T47D (cell line): ENCODE results near the gene NAA80.
"Not testable (repeated sequence)": the region's sequence is repeated elsewhere in the genome, so short reads cannot be mapped to it uniquely, and the experiment has no call there.

Source experiments
- DNase-seq, 2 experiments: peaks; one replicate each; pipeline versions ENCODE4 v3.0.0 to v3.0.0-alpha.2; 2011 to 2012; ENCODE audit warnings: low read depth in 1 of 2, low spot score in 1 of 2
- JUND ChIP-seq: IDR thresholded peaks from 2 replicates; pipeline ENCODE4 v1.6.1; 2012; ENCODE audit warnings: low read depth
- in situ Hi-C: cut with HindIII; loops from 2 replicates; pipeline ENCODE4 v1.10.0; 2016; ENCODE audit warnings: low sequenced_read_pairs, low pct_unique_long_range_greater_than_20kb

NAA80 gene

DNA sequence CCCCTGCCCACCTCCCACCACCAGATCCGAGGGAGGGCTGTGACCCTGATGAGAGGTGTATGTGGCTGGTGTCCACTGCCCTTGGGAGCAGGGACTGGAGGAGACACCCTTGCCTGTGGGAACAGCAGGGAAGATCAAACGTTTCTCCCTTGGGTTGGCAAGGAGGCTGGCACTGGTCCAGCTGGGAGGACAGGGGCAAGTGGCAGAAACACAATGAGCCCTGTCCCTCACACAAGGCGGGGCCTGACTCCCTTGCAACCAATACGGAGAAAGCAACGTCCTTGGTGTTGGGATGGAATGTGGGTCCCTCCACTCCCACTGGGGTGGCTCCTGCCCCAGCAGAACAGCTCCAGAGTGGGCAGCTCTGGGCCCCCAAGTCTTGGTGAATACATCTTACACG lies 18.1 kb upstream of the NAA80 start:
- in situ Hi-C loops, result no loop called here
- TF ChIP-seq JUND, result no peak
- DNase-seq, result peak in 1 of 2 experiments; percentile 68

DNA sequence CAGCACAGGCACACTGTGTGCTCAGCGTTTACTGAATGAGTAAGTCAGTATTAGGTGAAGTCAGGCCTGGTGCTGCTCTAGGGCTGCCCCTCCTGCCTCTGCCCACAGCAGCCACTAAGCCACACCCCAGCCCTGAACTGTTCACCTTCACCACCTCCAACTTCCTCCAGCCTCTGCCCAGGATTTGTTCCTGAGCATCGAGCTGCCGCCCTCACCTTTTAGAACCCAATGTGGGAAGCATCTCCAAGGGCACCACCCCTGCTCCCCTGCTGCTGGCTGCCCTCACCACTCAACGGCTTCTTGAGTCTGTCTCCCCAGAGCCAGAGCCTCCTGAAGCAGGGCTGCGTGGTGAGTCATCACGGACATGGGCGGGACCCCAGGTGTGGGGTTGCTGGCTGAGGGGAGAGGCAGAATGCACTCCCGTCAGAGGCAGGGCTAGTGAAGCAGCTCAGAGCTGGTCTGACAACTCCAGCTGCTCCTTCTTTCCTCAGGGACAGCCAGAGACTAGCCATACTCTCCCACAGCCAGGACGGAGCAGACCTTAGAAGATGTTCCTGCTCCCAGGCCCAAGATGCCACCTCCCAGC lies 17.5 kb upstream of the NAA80 start:
- peak in 1 of 2 experiments; percentile 87 for DNase-seq
- TF ChIP-seq JUND, result no peak
- in situ Hi-C loops, result no loop called here

DNA sequence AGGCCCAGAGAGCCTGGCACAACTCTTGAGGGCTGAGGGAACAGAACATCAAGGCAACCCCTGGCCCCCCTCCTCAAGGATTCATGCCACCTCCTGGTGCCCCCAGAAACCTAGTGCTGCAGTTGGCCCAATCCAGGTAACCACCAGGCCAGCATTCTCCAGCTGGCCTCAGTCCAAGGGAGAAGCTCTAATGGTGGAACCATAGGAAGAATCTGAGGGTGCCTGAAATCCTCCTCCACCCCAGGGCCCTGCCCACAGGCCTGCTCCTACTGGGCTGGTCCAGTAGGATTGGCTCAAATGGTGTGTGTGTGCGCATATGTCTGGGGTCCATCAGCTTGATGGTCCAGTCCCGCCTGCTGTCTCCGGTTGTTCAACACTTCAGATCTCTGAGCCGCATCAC lies 15.6 kb upstream of the NAA80 start:
- TF ChIP-seq JUND, result no peak
- no peak for DNase-seq
- in situ Hi-C loops, result no loop called here

DNA sequence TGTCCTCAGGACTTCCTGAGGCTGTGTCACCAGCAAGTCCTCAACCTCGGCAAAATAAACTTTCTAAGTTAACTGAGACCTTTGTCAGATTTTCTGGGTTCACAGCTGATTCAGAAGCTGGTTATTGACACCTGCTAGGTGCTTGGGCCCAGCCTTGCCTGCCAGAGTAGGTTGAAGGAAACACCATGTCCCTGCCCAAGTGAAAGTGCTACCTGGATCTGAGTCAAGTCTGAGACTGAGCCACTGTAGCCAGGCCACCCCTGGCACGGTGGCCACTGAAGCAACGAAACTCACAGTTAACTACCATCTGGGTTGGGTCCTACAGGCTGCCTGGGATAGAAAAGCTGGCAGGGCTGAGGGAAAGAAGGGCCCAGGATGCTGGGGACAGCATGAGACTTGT lies 15.1 kb upstream of the NAA80 start:
- no peak for DNase-seq
- in situ Hi-C loops, result no loop called here

DNA sequence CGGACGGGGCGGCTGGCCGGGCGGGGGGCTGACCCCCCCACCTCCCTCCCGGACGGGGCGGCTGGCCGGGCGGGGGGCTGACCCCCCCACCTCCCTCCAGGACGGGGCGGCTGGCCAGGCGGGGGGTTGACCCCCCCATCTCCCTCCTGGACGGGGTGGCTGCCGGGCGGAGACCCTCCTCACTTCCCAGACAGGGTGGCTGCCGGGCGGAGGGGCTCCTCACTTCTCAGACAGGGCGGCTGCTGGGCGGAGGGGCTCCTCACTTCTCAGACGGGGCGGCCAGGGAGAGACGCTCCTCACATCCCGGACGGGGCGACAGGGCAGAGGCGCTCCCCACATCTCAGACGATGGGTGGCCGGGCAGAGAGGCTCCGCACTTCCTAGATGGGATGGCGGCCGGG lies 12.8 kb upstream of the NAA80 start:
- DNase-seq, in situ Hi-C loops: not testable (repeated sequence)

More for the DNA sequence above, 15.1 kb upstream of the NAA80 start:
- no peak for TF ChIP-seq JUND

DNA sequence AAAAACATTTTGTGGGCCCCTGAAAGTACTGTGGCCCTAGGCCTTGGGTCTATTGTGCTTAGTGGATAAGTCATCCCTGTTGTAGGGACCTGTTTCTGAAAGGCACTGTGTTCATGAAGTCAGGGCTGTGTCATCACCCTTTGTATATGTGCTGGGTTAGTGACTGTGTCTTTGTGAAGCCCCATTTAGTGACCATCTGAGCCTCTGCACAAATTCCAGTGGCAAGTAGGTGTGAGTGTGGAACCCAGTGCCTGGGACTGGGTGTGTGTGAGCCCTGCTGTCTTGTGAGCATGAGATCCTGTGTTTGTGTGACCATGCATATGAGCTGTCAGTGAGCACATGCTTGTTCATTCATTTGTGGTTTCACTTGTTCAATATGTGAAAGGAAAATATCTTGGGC lies 5.4 kb upstream of the NAA80 start:
- no peak for DNase-seq
- no peak for TF ChIP-seq JUND
- in situ Hi-C loops, result no loop called here

DNA sequence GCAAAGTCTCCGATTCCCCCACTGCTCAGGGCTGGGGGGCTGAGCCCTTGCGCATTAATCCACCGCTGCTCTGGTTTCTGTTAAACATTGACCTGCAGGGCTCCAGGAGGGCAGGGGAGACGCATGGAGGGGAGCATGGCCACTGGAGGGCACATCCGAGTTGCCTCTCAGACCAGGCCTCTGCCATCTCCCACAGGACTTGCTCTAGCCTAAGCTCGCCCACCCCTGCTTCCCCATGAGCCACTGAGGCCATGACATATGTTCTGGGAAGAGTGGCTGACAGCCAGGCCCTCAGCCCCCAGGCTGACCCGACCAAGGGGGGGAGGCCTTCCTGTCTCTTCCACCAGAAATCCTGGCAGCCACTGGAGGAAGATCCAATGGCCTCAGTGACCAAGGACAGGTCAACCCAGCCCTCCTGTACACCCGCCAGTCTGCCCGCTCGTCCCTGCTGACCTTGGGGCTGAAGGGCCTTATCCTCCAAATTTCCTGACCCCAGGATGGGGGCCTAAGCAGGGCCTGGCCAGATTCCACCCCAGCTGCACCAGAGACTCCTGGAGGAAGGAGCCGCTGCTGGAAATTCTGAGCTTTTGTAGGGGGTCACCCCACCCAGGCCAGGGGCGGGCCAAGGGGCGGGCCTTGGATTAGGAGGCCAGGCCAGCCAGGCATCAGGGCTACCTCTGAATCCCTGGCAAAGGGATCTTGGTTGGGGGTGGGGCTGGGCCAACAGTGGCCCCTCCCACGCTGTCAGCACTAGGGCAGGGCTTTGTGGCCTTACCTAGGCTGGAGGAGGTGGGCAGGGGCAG lies 4.0 kb upstream of the NAA80 start, which contains the start of gene HYAL1:
Gene HYAL1, minus strand, starts transcription at position 562 of the 803 bp plus-strand sequence. CDS start 618 bp downstream, outside the sequence.
- in situ Hi-C loops, result no loop called here
- peak in 1 of 2 experiments; percentile 61 for DNase-seq
- TF ChIP-seq JUND, result no peak

DNA sequence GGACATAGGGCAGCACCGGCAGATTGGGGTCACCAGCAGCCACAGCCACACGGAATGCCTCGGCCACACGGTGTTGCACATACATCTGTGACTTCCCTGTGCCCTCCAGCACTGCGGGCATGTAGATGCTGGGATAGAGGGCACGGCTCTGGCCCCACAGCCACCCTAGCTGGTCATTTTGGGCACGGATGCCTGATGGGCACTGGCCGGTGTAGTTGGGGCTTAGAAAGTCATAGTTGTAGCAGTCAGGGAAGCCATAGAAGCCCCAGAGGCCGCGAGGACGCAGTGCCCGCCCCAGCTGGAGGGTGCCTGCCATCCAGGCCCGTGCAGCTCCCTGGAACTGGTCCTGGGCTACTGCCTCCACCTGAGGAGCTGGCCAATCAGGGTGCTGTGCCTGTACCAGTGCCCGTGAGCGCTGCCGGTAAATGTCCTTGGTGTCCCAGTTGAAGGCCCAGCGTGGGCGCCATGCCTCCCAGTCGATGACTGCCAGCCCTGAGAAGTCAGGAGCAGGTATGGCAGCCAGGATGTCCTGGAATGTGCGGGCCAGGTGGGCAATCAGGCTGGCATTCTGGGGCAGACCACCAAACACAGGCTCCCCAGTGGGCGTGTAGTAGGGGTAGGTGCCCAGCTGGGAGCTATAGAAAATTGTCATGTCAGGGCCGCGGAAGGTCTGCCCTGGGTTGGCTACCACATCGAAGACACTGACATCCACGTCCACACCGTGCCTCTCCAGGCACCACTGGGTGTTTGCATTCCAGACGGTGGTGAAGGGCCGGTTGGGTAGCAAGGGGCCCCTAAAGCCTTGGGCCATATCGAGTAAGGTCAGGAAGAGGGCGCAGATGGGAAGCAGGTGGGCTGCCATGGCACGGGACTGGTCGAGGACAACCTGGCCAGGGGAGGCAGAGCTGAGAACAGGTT lies 3.1 kb upstream of the NAA80 start:
- in situ Hi-C loops, result no loop called here
- DNase-seq, result no peak
- TF ChIP-seq JUND, result no peak

DNA sequence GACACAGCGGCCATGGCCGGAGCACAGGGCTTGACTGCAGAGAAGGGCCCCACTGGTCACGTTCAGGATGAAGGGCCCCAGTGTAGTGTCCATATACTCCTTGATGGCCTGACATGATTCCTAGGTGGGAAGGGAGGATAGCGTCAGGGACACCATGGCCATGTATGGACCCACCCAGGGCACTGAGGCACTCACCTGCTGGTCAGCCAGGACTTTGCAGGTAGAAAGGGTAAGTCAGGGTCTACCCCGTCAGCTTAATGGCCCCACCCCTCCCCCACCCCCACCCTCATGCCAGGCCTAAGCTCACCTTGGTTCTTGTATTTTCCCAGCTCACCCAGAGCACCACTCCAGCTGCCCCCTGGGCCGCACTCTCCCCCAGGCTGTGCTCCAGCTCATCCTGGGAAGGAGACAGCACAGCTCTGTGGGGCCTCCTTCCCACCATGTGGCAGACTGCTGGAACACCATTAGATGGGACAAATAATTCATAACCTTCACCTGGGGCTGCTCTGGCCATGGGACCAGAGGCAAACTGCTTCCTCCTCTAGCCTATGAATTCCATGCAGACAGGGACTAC lies 1.6 kb upstream of the NAA80 start:
- no peak for DNase-seq
- no peak for TF ChIP-seq JUND
- in situ Hi-C loops, result no loop called here

DNA sequence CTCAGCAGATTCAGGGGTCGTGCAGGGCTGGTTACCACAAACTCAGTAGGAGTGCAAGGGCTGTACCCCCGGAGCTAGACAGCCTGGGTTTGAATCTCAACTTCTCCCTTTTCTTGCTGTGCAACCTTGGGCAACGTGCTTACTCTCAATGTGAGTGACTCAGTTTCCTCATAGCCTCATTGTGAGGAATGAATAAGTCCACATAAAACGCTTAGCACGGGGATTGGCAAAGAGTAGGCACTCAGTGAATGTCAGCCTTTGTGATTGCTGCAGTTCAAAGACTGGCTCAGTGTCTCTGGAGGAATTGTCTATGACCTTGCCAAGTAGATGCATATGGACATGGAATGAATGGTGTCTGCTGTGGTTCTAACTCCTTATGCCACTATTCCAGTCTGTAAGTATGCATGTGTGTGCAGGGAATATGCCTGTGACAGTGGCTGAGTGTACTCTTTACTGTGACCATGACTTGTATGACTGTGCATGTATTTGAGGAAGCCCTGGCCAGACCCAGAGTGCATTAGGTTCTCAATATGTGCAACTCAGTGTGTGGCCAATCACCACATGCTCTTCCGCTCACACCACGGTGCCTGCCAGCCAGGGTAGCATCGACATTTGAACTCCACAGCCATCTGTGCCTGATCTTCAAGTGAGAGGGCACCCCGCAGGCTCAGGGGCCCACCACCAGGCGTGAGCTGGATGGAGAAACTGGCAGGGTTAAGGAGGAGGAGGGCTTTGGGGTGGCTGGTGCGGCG lies 900 bp upstream of the NAA80 start:
- in situ Hi-C loops, result no loop called here
- TF ChIP-seq JUND, result no peak
- peak in 1 of 2 experiments; percentile 11 for DNase-seq

DNA sequence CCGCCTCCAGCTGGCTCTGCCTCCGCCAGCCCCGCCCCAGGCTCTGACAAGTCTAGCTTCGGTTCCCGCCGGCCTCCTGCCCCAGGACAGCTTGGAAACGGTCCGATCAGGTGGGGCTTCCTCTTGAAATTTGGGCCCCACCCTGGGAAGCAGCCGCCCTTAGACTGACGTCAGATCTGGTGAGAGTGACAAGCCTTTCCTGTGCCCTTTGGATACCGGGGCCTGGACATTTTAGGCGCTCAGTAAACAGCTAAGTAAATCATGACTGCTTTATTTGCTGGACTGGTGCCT lies 378 bp upstream of the NAA80 start:
- no peak for DNase-seq
- in situ Hi-C loops, result no loop called here
- TF ChIP-seq JUND, result no peak
